Measurements from ENCODE around the gene UBAC2.
"Not testable (repeated sequence)": the region's sequence is repeated elsewhere in the genome, so short reads cannot be mapped to it uniquely, and the experiment has no call there.

The UBAC2 gene

DNA sequence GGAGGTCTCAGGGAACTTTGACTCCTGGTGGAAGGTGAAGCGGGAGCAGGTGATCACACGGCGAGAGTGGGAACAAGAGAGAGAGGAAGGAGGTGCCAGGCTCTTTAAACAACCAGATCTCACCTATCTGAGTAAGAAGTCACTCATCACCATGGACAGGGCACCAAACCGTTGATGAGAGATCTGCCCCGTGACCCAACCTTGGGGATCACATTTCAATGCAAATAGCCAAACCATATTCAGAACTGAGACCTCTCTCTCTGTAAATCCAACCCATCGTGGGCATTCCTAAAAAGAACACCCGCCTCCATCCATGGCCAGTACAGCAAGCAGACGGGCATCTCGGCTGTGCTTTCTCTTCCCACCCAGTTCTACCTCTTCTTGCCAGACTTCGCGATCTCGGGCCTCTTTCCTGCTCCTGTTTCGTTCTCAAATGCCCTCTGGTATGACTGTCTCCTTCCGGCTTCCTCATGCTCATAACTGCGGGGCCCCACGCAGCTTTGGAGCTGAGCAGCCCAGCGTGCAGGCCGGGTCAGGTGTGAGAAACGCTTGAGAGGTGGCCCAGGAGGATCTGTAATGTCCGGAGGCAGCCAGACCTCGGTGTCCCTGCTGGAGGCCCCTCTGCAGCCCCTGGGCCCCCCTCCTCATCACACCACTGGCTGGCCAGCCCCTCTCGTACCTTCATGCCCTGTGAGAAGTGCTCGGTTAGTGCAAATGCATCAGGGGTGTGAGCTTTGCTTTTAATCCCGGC lies 203.5 kb downstream of the UBAC2 start:
- DNase-seq (ENCODE audit: low spot score) = no peak
- Mint-ChIP-seq H3K9me3 (peaks cover 5% of the 10 kb centered on the region), H3K4me3 (no peak overlapping the region), H3K27me3 (ENCODE audit: low read depth) (peaks cover 1% of the 10 kb centered on the region), H3K36me3 (ENCODE audit: low read depth) (peaks cover 3% of the 10 kb centered on the region), H3K27ac (no peak overlapping the region), H3K4me1 (ENCODE audit: low read depth) (peaks cover 26% of the 10 kb centered on the region)

GRCh38 chr13:99405966-99406365 lies 205.3 kb downstream of the UBAC2 start:
- Mint-ChIP-seq H3K27me3 (ENCODE audit: low read depth) (peaks cover 1% of the 10 kb centered on the region), H3K4me1 (ENCODE audit: low read depth) (peaks cover 24% of the 10 kb centered on the region), H3K9me3 (peaks cover 5% of the 10 kb centered on the region), H3K36me3 (ENCODE audit: low read depth) (peaks cover 4% of the 10 kb centered on the region), H3K4me3 (no peak overlapping the region), H3K27ac (no peak overlapping the region)
- no peak for DNase-seq (ENCODE audit: low spot score)

GRCh38 chr13:99406799-99407201 lies 206.1 kb downstream of the UBAC2 start:
- H3K9me3 Mint-ChIP-seq = peaks cover 7% of the 10 kb centered on the region
- H3K36me3 Mint-ChIP-seq (ENCODE audit: low read depth) = peaks cover 4% of the 10 kb centered on the region
- H3K4me1 Mint-ChIP-seq (ENCODE audit: low read depth) = peaks cover 25% of the 10 kb centered on the region
- H3K27ac Mint-ChIP-seq = no peak overlapping the region
- no peak overlapping the region for H3K4me3 Mint-ChIP-seq
- no peak for DNase-seq (ENCODE audit: low spot score)
- H3K27me3 Mint-ChIP-seq (ENCODE audit: low read depth) = peaks cover 1% of the 10 kb centered on the region

- peaks cover 24% of the 10 kb centered on the region for H3K4me1 Mint-ChIP-seq (ENCODE audit: low read depth)
- H3K27me3 Mint-ChIP-seq (ENCODE audit: low read depth) = peaks cover 1% of the 10 kb centered on the region
- no peak for DNase-seq (ENCODE audit: low spot score)
- peaks cover 8% of the 10 kb centered on the region for H3K36me3 Mint-ChIP-seq (ENCODE audit: low read depth)
- no peak overlapping the region for H3K4me3 Mint-ChIP-seq
- peaks cover 6% of the 10 kb centered on the region for H3K9me3 Mint-ChIP-seq
- no peak overlapping the region for H3K27ac Mint-ChIP-seq
Measured at GRCh38 chr13:99407906-99408702, 207.4 kb downstream of the UBAC2 start.

GRCh38 chr13:99408703-99409000 lies 208.0 kb downstream of the UBAC2 start:
- no peak overlapping the region for H3K4me3 Mint-ChIP-seq
- H3K9me3 Mint-ChIP-seq = peaks cover 6% of the 10 kb centered on the region
- DNase-seq (ENCODE audit: low spot score) = no peak
- peaks cover 1% of the 10 kb centered on the region for H3K27me3 Mint-ChIP-seq (ENCODE audit: low read depth)
- no peak overlapping the region for H3K27ac Mint-ChIP-seq
- H3K4me1 Mint-ChIP-seq (ENCODE audit: low read depth) = peaks cover 20% of the 10 kb centered on the region
- peaks cover 8% of the 10 kb centered on the region for H3K36me3 Mint-ChIP-seq (ENCODE audit: low read depth)

GRCh38 chr13:99409461-99410083 lies 208.9 kb downstream of the UBAC2 start:
- not testable (repeated sequence) for H3K27ac Mint-ChIP-seq; H3K4me3 Mint-ChIP-seq; H3K27me3 Mint-ChIP-seq (ENCODE audit: low read depth); H3K9me3 Mint-ChIP-seq; DNase-seq (ENCODE audit: low spot score); H3K36me3 Mint-ChIP-seq (ENCODE audit: low read depth)
- peaks cover 14% of the 10 kb centered on the region for H3K4me1 Mint-ChIP-seq (ENCODE audit: low read depth)

DNA sequence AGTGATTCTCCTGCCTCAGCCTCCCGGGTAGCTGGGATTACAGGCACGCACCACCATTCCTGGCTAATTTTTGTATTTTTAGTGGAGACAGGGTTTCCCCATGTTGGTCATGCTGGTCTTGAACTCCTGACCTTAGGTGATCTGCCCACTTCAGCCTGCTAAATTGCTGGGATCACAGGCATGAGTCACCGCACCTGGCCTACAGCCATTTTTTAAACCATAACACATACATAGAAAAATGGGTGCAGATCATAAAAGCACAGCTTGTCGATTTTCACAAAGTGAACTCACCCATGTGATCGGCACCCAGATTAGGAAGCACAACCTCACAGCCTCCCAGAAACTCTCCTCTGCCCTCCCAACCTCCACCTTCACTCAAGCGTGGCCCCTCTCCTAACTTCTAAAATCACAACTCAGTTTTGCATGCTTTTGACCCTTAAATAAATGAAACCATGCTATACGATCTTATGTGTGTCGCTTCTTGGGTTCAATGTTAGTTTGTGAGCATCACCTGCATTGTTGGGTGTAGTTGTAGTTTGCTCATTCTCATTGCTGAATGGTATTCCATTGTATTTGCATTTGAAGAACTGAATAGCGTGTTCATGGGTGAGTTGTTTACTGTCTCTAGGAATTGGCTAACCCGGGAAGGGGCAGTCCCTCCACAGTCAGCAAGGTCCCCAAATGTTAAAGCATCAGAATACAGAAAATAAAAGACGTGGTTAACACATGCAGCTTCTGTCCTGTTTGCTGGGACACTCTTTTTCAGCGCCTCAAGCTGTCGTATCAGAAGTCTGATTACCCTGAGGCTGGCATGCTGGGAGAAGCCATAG lies 210.2 kb downstream of the UBAC2 start:
- H3K4me3 Mint-ChIP-seq; DNase-seq (ENCODE audit: low spot score); H3K27ac Mint-ChIP-seq; H3K9me3 Mint-ChIP-seq; H3K36me3 Mint-ChIP-seq (ENCODE audit: low read depth); H3K27me3 Mint-ChIP-seq (ENCODE audit: low read depth): not testable (repeated sequence)
- peaks cover 16% of the 10 kb centered on the region for H3K4me1 Mint-ChIP-seq (ENCODE audit: low read depth)

DNA sequence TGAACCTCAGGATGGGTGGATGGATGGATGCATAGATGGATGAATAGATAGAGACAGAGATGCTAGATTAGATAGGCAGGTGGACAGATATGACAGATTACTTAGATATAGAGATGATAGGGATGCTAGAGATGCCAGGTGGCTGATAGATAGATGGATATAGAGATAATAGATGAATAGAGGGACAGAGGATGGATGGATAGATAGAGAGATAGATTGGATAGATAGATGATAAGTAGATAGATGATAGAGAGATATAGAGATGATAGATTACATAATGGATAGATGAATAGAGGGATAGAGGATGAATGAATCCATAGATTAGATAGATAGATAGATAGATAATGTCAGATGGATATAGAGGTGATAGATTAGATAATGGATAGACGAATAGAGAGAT lies 212.2 kb downstream of the UBAC2 start:
- no peak for DNase-seq (ENCODE audit: low spot score)
- Mint-ChIP-seq H3K36me3 (ENCODE audit: low read depth) (peaks cover 5% of the 10 kb centered on the region), H3K4me3 (no peak overlapping the region), H3K27me3 (ENCODE audit: low read depth) (no peaks in the 10 kb centered on the region), H3K4me1 (ENCODE audit: low read depth) (peaks cover 25% of the 10 kb centered on the region), H3K27ac (no peak overlapping the region), H3K9me3 (peaks cover 6% of the 10 kb centered on the region)

DNA sequence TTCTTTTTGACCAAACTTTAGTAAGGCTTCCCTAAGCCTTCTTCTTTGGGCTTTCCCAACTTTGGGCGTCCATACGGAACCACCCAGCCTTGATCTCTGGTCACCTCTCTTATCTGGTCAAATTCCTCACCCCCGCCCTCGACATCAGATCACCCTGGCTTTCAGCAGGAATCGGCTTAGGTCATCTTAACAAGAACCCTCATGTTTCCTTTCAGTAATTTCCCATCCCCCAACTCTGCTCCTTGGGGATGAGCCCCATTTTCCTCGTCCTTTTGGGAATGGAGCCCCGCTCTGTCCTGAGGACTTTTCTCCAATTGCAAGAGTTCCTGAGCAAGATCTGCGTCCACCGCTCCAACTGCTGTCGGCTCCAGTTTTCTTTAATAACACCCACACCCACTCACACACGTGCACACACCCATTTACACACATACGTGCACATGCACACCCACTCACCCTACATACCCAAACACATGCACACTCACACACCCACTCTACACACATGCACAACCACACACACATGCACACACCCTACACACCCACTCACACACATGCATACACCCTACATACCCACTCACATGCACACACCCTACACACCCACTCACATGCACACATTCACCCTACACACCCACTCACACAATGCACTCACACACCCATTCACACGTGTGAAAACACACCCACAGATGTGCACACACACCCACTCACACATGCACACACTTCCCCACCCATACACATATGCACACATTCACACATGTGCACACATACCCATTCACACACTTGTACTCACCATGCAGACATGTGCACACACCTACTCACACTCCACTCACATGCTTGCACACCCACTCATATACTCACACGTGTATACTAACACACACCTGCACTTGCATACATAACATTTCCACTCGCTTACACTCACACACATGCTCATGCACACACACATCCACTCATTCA lies 213.7 kb downstream of the UBAC2 start:
- H3K27ac Mint-ChIP-seq = no peak overlapping the region
- DNase-seq (ENCODE audit: low spot score) = no peak
- no peak overlapping the region for H3K4me3 Mint-ChIP-seq
- H3K4me1 Mint-ChIP-seq (ENCODE audit: low read depth) = peaks cover 28% of the 10 kb centered on the region
- H3K27me3 Mint-ChIP-seq (ENCODE audit: low read depth) = no peaks in the 10 kb centered on the region
- peaks cover 6% of the 10 kb centered on the region for H3K9me3 Mint-ChIP-seq
- peaks cover 5% of the 10 kb centered on the region for H3K36me3 Mint-ChIP-seq (ENCODE audit: low read depth)

DNA sequence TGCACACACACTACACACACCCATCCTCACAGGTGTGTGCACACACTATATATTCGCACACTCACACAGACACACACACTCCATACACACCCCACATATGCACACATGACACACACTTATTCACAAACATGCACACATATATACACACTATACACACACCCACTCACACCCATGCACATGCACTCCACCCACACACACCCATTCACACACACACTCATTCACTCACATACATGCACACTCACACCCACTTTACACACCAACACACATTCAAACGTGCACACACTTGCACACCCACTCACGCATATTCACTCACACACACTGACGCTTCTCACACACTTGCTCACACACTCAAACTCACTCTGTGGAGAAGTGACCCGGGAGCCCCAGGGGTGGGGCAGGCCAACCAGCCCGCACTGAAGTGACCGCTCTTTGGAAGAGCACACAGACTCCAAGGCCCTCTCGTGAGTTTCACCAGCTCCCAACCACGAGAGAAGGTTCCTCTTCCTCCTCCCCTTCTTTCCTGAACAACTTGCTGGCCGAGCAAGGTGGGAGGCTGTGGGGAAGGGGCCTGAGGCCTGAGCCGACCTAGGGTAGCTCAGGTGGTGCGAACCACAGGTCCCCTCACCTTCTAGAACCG lies 214.5 kb downstream of the UBAC2 start:
- no peak for DNase-seq (ENCODE audit: low spot score)
- peaks cover 32% of the 10 kb centered on the region for H3K4me1 Mint-ChIP-seq (ENCODE audit: low read depth)
- H3K36me3 Mint-ChIP-seq (ENCODE audit: low read depth) = peaks cover 5% of the 10 kb centered on the region
- H3K9me3 Mint-ChIP-seq = peaks cover 6% of the 10 kb centered on the region
- H3K27me3 Mint-ChIP-seq (ENCODE audit: low read depth) = no peaks in the 10 kb centered on the region
- H3K27ac Mint-ChIP-seq = no peak overlapping the region
- no peak overlapping the region for H3K4me3 Mint-ChIP-seq

- Mint-ChIP-seq H3K27me3 (ENCODE audit: low read depth) (no peaks in the 10 kb centered on the region), H3K27ac (peak overlapping the region; percentile 39), H3K36me3 (ENCODE audit: low read depth) (peaks cover 5% of the 10 kb centered on the region), H3K4me1 (ENCODE audit: low read depth) (peaks cover 39% of the 10 kb centered on the region), H3K4me3 (peak overlapping the region; percentile 39), H3K9me3 (peaks cover 6% of the 10 kb centered on the region)
- DNase-seq (ENCODE audit: low spot score) = peak; percentile 52
Measured at GRCh38 chr13:99415851-99416331, 215.2 kb downstream of the UBAC2 start.

DNA sequence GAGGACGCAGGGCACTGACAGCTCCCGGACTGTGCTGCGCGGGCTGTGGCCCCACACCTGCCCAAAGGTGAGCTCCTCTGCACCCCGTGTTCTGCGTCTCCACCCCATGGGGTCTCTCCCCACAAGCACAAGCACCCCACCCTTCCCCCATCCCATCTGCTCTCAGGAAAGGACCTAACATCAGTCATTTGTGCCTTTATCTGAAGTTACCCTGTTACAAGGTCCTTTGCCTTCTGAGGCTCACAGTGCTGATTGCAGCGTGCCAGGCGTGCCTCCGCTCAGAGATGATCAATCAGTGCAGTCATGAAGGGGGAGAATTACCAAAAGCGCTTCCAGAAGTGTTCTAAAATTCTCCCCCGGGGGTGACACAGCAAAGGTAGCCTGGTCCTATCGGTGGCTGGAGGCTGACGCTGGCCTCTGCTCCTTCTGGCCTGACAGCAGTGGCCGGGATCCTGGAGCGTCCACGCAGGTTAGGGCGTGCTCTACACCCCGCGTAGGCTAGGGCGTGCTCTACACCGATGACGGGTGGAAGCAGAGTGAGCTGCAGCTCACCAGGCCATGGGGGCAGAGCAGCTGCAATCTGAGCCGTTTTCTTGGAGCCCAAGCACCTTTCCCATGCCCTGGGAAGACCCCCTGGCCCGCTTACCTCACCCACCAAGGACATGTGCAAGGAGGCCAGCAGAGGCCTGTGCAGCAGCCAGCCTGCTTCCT lies 215.9 kb downstream of the UBAC2 start:
- Mint-ChIP-seq H3K9me3 (peaks cover 6% of the 10 kb centered on the region), H3K4me3 (no peak overlapping the region), H3K27ac (no peak overlapping the region), H3K4me1 (ENCODE audit: low read depth) (peaks cover 42% of the 10 kb centered on the region), H3K27me3 (ENCODE audit: low read depth) (no peaks in the 10 kb centered on the region), H3K36me3 (ENCODE audit: low read depth) (peaks cover 4% of the 10 kb centered on the region)
- DNase-seq (ENCODE audit: low spot score) = no peak
